HEK293T (cell line): ENCODE data around the gene STIM1.
"Not testable (repeated sequence)": the region's sequence is repeated elsewhere in the genome, so short reads cannot be mapped to it uniquely, and the experiment has no call there.

Experiments
- CTCF ChIA-PET: fragments of 350-600 bp; formaldehyde crosslinking; extraction: SDS; loops from one replicate; lab custom pipeline; 2021; ENCODE audit warnings: antibody characterized with exemption, inconsistent platforms; lab: Yijun Ruan, JAX
- POLR2A ChIA-PET: fragments of 350-600 bp; formaldehyde crosslinking; extraction: SDS; loops from one replicate; lab custom pipeline; 2020; ENCODE audit warnings: antibody characterized with exemption, inconsistent platforms; lab: Yijun Ruan, JAX
- DNase-seq: peaks from one replicate; pipeline ENCODE4 v3.0.0; 2012; ENCODE audit warnings: mixed read lengths; ENCODE audit errors: extremely low spot score
- ARNT ChIP-seq: fragments of 450-650 bp; IDR thresholded peaks from 2 replicates; pipeline ENCODE4 v1.6.1; 2017; ENCODE audit warnings: mild to moderate bottlenecking
- BHLHE40 ChIP-seq: fragments of 450-650 bp; IDR thresholded peaks from 2 replicates; pipeline ENCODE4 v1.6.1; 2016; ENCODE audit warnings: mild to moderate bottlenecking, moderate library complexity, borderline replicate concordance
- CTBP1 ChIP-seq: fragments of 450-650 bp; IDR thresholded peaks from 2 replicates; pipeline ENCODE4 v1.6.1; 2016; ENCODE audit warnings: borderline replicate concordance
- ELF4 ChIP-seq: fragments of 450-650 bp; IDR thresholded peaks from 2 replicates; pipeline ENCODE4 v1.6.1; 2017; ENCODE audit warnings: antibody characterized with exemption
- FOXA1 ChIP-seq: fragments of 450-650 bp; IDR thresholded peaks from 2 replicates; pipeline ENCODE4 v1.6.1; 2016; ENCODE audit warnings: mild to moderate bottlenecking
- FOXK2 ChIP-seq: fragments of 450-650 bp; IDR thresholded peaks from 2 replicates; pipeline ENCODE4 v1.6.1; 2016; ENCODE audit warnings: mild to moderate bottlenecking
- FOXM1 ChIP-seq: fragments of 450-650 bp; IDR thresholded peaks from 2 replicates; pipeline ENCODE4 v1.6.1; 2017; ENCODE audit warnings: mild to moderate bottlenecking, borderline replicate concordance
- HDGF ChIP-seq: fragments of 450-650 bp; IDR thresholded peaks from 2 replicates; pipeline ENCODE4 v1.6.1; 2017; ENCODE audit warnings: antibody characterized with exemption, borderline replicate concordance
- L3MBTL2 ChIP-seq: fragments of 450-650 bp; conservative IDR thresholded peaks from 2 replicates; pipeline ENCODE4 v1.6.1; 2016; ENCODE audit warnings: mild to moderate bottlenecking
- LEF1 ChIP-seq: fragments of 450-650 bp; IDR thresholded peaks from 2 replicates; pipeline ENCODE4 v1.6.1; 2017; ENCODE audit warnings: mild to moderate bottlenecking, borderline replicate concordance
- NFRKB ChIP-seq: fragments of 450-650 bp; IDR thresholded peaks from 2 replicates; pipeline ENCODE4 v1.6.1; 2016; ENCODE audit warnings: mild to moderate bottlenecking, moderate library complexity
- SP1 ChIP-seq: fragments of 450-650 bp; IDR thresholded peaks from 2 replicates; pipeline ENCODE4 v1.6.1; 2017
- SUZ12 ChIP-seq: fragments of 450-650 bp; IDR thresholded peaks from 2 replicates; pipeline ENCODE4 v1.6.1; 2016; ENCODE audit warnings: mild to moderate bottlenecking
- TARDBP ChIP-seq: fragments of 450-650 bp; IDR thresholded peaks from 2 replicates; pipeline ENCODE4 v1.6.1; 2016
- ZNF384 ChIP-seq: fragments of 450-650 bp; IDR thresholded peaks from 2 replicates; pipeline ENCODE4 v1.6.1; 2016
- TF ChIP-seq, protein P1 (sequence below): fragments of 450-650 bp; IDR thresholded peaks from 2 replicates; pipeline ENCODE4 v1.6.1; 2016

STIM1 gene

DNA sequence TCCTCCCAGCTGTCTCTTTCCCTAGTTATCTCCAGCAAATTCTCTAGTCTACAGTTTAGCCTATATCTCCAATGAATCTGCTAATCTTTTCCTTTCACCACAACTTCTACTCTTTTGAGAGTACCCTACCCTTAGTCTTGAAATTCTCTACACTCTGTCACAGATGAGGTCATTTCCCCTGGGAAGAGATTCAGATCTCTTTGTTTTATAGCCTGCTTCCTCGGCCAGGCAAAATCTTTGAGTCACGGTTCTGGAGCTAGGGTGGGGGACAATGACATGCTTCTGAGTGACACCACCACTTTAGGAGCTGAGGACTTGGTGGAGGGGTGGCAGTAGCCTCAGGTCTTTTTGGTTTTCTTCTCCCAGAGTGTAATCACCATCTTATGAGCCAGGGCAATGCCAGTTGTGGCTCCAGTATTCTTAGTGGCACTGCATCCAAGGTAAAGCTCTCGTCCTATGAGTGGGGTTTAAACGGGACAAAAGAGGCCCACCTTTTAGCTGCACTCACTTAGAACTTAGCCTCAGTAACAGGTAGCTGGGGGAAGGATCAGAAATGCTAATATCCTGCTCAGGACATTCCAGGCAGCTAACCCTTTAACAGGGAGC is 140.6 kb downstream of the STIM1 start:
- ChIA-PET POLR2A (no interaction called here), CTCF (no interaction called here)
- DNase-seq = no peak
- TF ChIP-seq LEF1 = no peak
- TF ChIP-seq TARDBP = no peak
- no peak for TF ChIP-seq ELF4
- TF ChIP-seq CTBP1 = no peak
- TF ChIP-seq FOXA1 = no peak
- TF ChIP-seq SP1 = no peak
- no peak for TF ChIP-seq SUZ12
- no peak for TF ChIP-seq L3MBTL2
- TF ChIP-seq FOXK2 = no peak
- TF ChIP-seq ARNT = no peak
- no peak for TF ChIP-seq HDGF
- TF ChIP-seq, protein P1, sequence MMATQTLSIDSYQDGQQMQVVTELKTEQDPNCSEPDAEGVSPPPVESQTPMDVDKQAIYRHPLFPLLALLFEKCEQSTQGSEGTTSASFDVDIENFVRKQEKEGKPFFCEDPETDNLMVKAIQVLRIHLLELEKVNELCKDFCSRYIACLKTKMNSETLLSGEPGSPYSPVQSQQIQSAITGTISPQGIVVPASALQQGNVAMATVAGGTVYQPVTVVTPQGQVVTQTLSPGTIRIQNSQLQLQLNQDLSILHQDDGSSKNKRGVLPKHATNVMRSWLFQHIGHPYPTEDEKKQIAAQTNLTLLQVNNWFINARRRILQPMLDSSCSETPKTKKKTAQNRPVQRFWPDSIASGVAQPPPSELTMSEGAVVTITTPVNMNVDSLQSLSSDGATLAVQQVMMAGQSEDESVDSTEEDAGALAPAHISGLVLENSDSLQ = no peak

DNA sequence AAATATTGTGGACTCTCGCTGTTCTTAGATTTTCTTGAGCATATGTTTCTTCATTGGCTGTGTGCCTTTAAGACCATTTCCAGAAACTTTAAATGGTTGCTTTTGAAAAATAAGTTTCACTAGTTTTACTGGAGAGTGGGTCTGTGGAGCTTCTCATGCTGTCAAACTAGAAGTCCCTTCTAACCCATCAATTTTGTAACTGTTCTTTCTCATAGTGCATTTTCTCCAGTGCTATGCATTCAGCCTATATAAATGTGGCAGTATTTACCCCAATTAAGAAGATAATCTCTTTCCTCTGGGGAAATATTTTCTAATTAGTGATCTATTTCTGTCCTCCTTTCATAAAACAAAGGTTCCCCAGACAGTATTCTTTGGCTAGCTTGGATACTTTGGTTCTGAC is 141.2 kb downstream of the STIM1 start:
- no peak for TF ChIP-seq FOXM1
- TF ChIP-seq ELF4 = no peak
- no peak for TF ChIP-seq CTBP1
- CTCF ChIA-PET = no interaction called here
- no peak for DNase-seq
- POLR2A ChIA-PET = no interaction called here

DNA sequence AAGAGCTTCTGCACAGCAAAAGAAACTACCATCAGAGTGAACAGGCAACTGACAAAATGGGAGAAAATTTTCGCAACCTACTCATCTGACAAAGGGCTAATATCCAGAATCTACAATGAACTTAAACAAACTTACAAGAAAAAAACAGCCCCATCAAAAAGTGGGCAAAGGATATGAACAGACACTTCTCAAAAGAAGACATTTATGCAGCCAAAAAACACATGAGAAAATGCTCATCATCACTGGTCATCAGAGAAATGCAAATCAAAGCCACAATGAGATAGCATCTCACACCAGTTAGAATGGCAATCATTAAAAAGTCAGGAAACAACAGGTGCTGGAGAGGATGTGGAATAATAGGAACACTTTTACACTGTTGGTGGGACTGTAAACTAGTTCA is 149.3 kb downstream of the STIM1 start:
- POLR2A ChIA-PET, DNase-seq, CTCF ChIA-PET: not testable (repeated sequence)

DNA sequence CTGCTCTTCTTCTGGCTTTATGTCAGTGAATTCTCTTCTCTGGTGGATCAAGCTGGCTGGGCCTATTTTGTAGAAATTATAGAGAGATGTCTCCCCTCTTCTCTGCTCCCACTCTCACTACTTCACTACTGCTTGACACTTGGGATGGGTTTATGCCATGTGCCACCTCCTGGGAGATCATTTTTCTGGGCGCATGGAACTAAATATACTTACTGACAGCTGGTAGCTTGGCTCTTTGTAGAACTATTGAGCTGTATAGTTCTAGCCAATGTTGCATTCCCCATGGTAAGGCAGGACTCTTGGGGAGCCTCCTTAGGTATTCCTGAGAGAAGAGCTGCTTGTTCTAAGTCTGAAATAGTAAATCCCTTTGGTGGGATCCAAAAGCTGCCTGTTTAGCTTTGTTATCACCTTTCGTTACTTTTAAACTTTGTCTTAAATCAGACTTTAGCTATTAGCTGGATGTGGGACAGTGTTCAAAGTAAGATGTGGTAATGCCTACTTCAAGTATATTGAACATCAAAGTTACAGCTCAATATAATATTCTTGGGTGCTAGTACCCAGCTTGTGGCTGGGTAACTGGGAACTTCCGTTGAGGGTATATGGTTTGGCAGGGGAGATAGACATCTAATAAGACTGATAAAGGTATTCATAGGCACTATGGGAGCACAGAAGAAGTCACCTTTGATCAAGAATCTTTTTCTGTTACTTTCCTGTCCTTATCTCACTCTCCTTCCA is 151.6 kb downstream of the STIM1 start:
- no peak for DNase-seq
- ChIA-PET CTCF (interaction anchor here (1.0 kb wide), 1 partner anchor 10 kb away, joined by 3 read pairs; no protein-coding TSS in a partner anchor), POLR2A (no interaction called here)
- TF ChIP-seq FOXK2 (no peak), CTBP1 (no peak), HDGF (no peak), SUZ12 (no peak), ZNF384 (no peak), FOXA1 (no peak), ARNT (no peak)

DNA sequence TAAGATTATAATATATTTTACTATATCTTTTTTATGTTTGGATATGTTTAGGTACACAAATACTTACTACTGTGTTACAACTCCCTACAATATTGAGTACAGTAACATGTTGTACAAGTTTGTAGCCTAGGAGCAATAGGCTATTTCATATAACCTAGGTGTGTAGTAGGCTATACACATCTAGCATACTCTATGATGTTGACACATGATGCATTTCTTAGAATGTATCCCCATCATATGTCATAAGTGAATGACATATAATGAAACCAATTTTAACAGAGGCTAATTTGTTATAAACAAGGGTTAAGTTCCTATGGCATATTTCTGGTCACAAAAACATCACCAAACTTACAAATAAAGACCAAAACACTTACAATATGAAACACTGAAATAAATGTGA is 152.7 kb downstream of the STIM1 start:
- DNase-seq = no peak
- no peak for TF ChIP-seq HDGF
- TF ChIP-seq FOXM1 = no peak
- no peak for TF ChIP-seq NFRKB
- TF ChIP-seq BHLHE40 = no peak
- no peak for TF ChIP-seq ELF4
- TF ChIP-seq FOXK2 = no peak
- TF ChIP-seq ARNT = no peak
- no peak for TF ChIP-seq SP1
- no peak for TF ChIP-seq TARDBP
- TF ChIP-seq L3MBTL2 = no peak
- no peak for TF ChIP-seq CTBP1
- TF ChIP-seq FOXA1 = no peak
- TF ChIP-seq, protein P1 = no peak
- TF ChIP-seq LEF1 = no peak
- TF ChIP-seq SUZ12 = no peak
- TF ChIP-seq ZNF384 = no peak
- CTCF ChIA-PET = interaction anchor here (0.7 kb wide), 1 partner anchor 153 kb away, joined by 3 read pairs; the partner anchor contains the start of gene STIM1
- POLR2A ChIA-PET = no interaction called here

DNA sequence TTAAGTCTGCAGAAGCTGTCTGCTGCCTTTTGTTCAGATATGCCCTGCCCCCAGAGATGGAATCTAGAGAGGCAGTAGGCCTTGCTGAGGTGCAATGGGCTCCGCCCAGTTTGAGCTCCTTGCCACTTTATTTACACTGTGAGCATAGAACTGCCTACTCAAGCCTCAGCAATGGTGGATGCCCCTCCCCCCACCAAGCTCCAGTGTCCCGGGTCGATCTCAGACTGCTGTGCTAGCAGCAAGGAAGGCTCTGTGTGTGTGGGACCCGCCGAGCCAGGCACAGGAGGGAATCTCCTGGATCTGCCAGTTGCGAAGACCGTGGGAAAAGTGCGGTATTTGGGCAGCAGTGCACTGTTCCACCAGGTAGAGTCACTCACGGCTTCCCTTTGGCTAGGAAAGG is 161.1 kb downstream of the STIM1 start:
- CTCF ChIA-PET = interaction anchor here (1.4 kb wide), 1 partner anchor 9 kb away, joined by 3 read pairs; no protein-coding TSS in a partner anchor
- POLR2A ChIA-PET, DNase-seq: not testable (repeated sequence)

DNA sequence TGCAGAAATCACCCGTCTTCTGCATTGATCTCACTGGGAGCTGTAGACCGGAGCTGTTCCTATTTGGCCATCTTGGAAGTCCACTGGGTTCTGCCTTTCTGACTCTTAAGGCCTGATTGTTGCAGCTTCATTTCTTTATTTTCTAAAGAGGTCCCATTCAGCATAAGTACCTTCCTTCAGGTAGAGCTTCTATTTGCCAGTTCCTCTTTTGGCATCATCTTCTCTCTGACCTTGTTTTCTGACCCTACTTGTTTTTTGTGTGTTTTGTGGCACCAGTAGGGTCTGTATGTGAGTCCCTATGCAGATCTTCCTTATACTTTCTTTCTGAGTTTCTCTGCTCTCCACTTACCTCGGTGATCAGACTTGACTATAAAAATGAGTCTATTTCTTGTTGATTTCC is 161.7 kb downstream of the STIM1 start:
- no peak for DNase-seq
- TF ChIP-seq CTBP1 = no peak
- no peak for TF ChIP-seq ZNF384
- no peak for TF ChIP-seq ARNT
- no peak for TF ChIP-seq FOXK2
- no peak for TF ChIP-seq HDGF
- ChIA-PET POLR2A (no interaction called here), CTCF (interaction anchor here (1.4 kb wide), 1 partner anchor 10 kb away, joined by 3 read pairs; no protein-coding TSS in a partner anchor)

DNA sequence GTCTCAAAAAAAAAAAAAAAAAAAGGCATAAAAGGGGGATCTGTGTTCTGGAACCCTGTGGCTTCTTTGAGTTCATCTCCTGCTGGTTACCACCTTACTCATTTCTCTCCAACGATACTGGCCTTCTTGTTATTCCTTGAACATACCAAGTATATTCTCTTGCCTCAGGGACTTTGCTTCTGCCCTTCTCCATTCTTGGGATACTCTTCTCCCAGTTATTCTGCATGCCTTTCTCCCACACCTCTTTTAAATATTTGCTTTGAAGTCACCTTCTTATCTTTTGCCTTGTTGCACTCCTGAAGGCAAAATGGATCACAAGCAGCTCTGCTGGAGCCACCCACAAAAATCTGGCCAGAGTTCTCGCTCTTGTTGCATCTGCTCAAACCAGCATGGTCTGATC is 163.2 kb downstream of the STIM1 start:
- POLR2A ChIA-PET = no interaction called here
- TF ChIP-seq SUZ12 = no peak
- no peak for TF ChIP-seq SP1
- TF ChIP-seq FOXA1 = no peak
- no peak for TF ChIP-seq L3MBTL2
- no peak for TF ChIP-seq CTBP1
- no peak for TF ChIP-seq ARNT
- TF ChIP-seq HDGF = no peak
- no peak for DNase-seq
- CTCF ChIA-PET = no interaction called here
